GM12878 (cell line): ENCODE measurements around the gene TEN1. TPM values are rescaled to one million over a fixed set of nuclear protein-coding genes. Genes with fewer than 3 reads are reported as not detected.

Experiments
- ATAC-seq: fragments of 200-7000 bp; cut with Tn5 transposase; 3 replicates; pipeline ENCODE4 v1.9.1; 2020; ENCODE audit warnings: mild to moderate bottlenecking, moderate library complexity
- BruUV-seq: library from RNA; stranded (reverse); fragments of 400-500 nt; replicated peaks from 2 replicates; lab custom pipeline; 2021; lab: Mats Ljungman, UMichigan
- CTCF ChIA-PET: fragments of 300-600 bp; sonication (Branson Sonifier 250); formaldehyde crosslinking; extraction: SDS; loops from one replicate; lab custom pipeline; 2021; ENCODE audit warnings: inconsistent platforms; lab: Yijun Ruan, JAX
- POLR2A ChIA-PET: fragments of 350-600 bp; formaldehyde crosslinking; extraction: SDS; loops from one replicate; lab custom pipeline; 2021; ENCODE audit warnings: inconsistent platforms; lab: Charles Lee
- RAD21 ChIA-PET: fragments of 300-600 bp; sonication (Branson Sonifier 250); formaldehyde crosslinking; loops from one replicate; lab custom pipeline; 2023; ENCODE audit warnings: antibody characterized with exemption; ENCODE audit not compliant: unreplicated experiment; lab: Charles Lee
- SMC1A ChIA-PET: fragments of 300-600 bp; sonication (Branson Sonifier 250); formaldehyde crosslinking; loops from one replicate; lab custom pipeline; 2023; ENCODE audit not compliant: unreplicated experiment, uncharacterized antibody; lab: Charles Lee
- DNase-seq: peaks from one replicate; pipeline ENCODE4 v3.0.0-alpha.2; 2011; ENCODE audit warnings: low read depth, low spot score
- FAIRE-seq: peaks from 3 replicates; lab custom pipeline; 2011; peaks lifted over from hg19 to GRCh38; lab: Jason Lieb, UNC
- H2AFZ ChIP-seq: 2 replicates; pipeline ENCODE4 v1.6.0; 2011; ENCODE audit warnings: low read depth, low read length, control low read depth; ENCODE audit not compliant: control insufficient read depth
- H3K27ac ChIP-seq: 2 replicates; pipeline ENCODE4 v1.5.1; 2011; ENCODE audit warnings: control low read depth; ENCODE audit not compliant: control insufficient read depth, insufficient read depth
- H3K27me3 ChIP-seq, 2 experiments: replicated peaks in 1 of 2; 2 replicates each; pipeline versions ENCODE4 v1.6.0 to v1.6.1; 2011; ENCODE audit warnings: low read length in 1 of 2; ENCODE audit not compliant: control insufficient read depth in 2 of 2, insufficient read depth in 2 of 2
- H3K36me3 ChIP-seq, 2 experiments: 2 replicates each; pipeline ENCODE4 v1.5.1; 2011; ENCODE audit warnings: low read length in 1 of 2; ENCODE audit not compliant: control insufficient read depth in 2 of 2, insufficient read depth in 2 of 2
- H3K4me1 ChIP-seq: 2 replicates; pipeline ENCODE4 v1.6.1; 2011; ENCODE audit warnings: mild to moderate bottlenecking, low read length, moderate library complexity, mixed read lengths; ENCODE audit not compliant: control insufficient read depth, insufficient read depth
- H3K4me2 ChIP-seq: 2 replicates; pipeline ENCODE4 v1.6.0; 2011; ENCODE audit warnings: control low read depth; ENCODE audit not compliant: control insufficient read depth, insufficient read depth
- H3K4me3 ChIP-seq: fragments of 200-600 bp; sonication (generic); 2 replicates; pipeline ENCODE4 v1.5.1; 2016
- H3K79me2 ChIP-seq: 2 replicates; pipeline ENCODE4 v1.6.0; 2011; ENCODE audit warnings: low read length; ENCODE audit not compliant: control insufficient read depth, insufficient read depth
- H3K9ac ChIP-seq: 2 replicates; pipeline ENCODE4 v1.8.0; 2011; ENCODE audit warnings: low read length, control low read depth, mixed read lengths; ENCODE audit not compliant: control insufficient read depth, insufficient read depth
- H3K9me3 ChIP-seq: replicated peaks from 3 replicates; pipeline ENCODE4 v1.5.1; 2011; ENCODE audit warnings: mild to moderate bottlenecking, low read length; ENCODE audit not compliant: control insufficient read depth, insufficient read depth
- H4K20me1 ChIP-seq: 2 replicates; pipeline ENCODE4 v1.6.0; 2011; ENCODE audit not compliant: control insufficient read depth, insufficient read depth
- CREB1 ChIP-seq: IDR thresholded peaks from 2 replicates; pipeline ENCODE4 v1.6.1; 2012; ENCODE audit warnings: low read depth, mild to moderate bottlenecking, inconsistent platforms
- CREM ChIP-seq: IDR thresholded peaks from 2 replicates; pipeline ENCODE4 v1.6.1; 2014; ENCODE audit warnings: antibody characterized with exemption, low read depth
- MTA3 ChIP-seq: IDR thresholded peaks from 2 replicates; pipeline ENCODE4 v1.6.1; 2012; ENCODE audit warnings: low read length, inconsistent platforms, borderline replicate concordance
- NFYA ChIP-seq: IDR thresholded peaks from 2 replicates; pipeline ENCODE4 v1.6.1; 2011; ENCODE audit warnings: low read depth, mild to moderate bottlenecking, low read length, improper control_type of control experiment, borderline replicate concordance
- POLR2AphosphoS2 ChIP-seq: IDR thresholded peaks from 2 replicates; pipeline ENCODE4 v1.6.1; 2011; ENCODE audit warnings: low read depth, mild to moderate bottlenecking, low read length, improper control_type of control experiment, moderate library complexity
- RAD51 ChIP-seq: fragments of 450-650 bp; IDR thresholded peaks from 2 replicates; pipeline ENCODE4 v1.6.1; 2016; ENCODE audit warnings: moderate library complexity, mild to moderate bottlenecking, inconsistent platforms
- SKIL ChIP-seq: fragments of 450-650 bp; IDR thresholded peaks from 2 replicates; pipeline ENCODE4 v1.6.1; 2017; ENCODE audit warnings: mild to moderate bottlenecking, low read depth, inconsistent platforms; ENCODE audit not compliant: poor library complexity, severe bottlenecking
- SREBF1 ChIP-seq: IDR thresholded peaks from 2 replicates; pipeline ENCODE4 v1.6.1; 2012; ENCODE audit warnings: mild to moderate bottlenecking, low read length
- SRF ChIP-seq, 2 experiments: IDR thresholded peaks; 2 replicates each; pipeline ENCODE4 v1.6.1; 2011; ENCODE audit warnings: low read depth in 2 of 2, low read length in 2 of 2, mild to moderate bottlenecking in 1 of 2, moderate library complexity in 1 of 2
- ZBTB4 ChIP-seq: fragments of 450-650 bp; formaldehyde crosslinking; IDR thresholded peaks from 2 replicates; pipeline ENCODE4 v1.4.0; 2022; ENCODE audit warnings: mild to moderate bottlenecking, moderate library complexity
- WGBS: methylation state at CpG from one replicate; pipeline ENCODE4 v1.1.6; 2016; ENCODE audit warnings: low lambda C conversion rate; ENCODE audit not compliant: insufficient replicate concordance, insufficient coverage; ENCODE audit errors: missing lambda C conversion rate; 5-methylcytosine and 5-hydroxymethylcytosine counted together
- in situ Hi-C: fragments of 300-500 bp; cut with MboI; formaldehyde crosslinking; loops from 9 replicates; pipeline ENCODE4 v1.14.3; 2018; ENCODE audit warnings: mixed read lengths
- intact Hi-C: fragments of 100-400 bp; cut with micrococcal nuclease; formaldehyde crosslinking; loops from one replicate; pipeline ENCODE4 v1.14.2; 2022; ENCODE audit not compliant: unreplicated experiment
- polyA plus RNA-seq, 11 experiments: library from polyadenylated mRNA; depleted of rRNA in 4 of 11; unstranded in 6 of 11; stranded (reverse) in 5 of 11; fragments of >200 nt; fragmentation: Nextera tagmentation in 4 of 11; fragmentation: Illumina TruSeq in 1 of 11; extraction: Ambion mirVana in 4 of 11; extraction: Trizol in 1 of 11; gene quantifications; 1 replicate in 1 of 11; 2 replicates in 10 of 11; pipeline versions ENCODE4 v1.2.1 to v1.2.3, GENCODE V29; 2011 to 2016; ENCODE audit warnings: inconsistent platforms in 2 of 11, missing spikeins in 2 of 11, low read depth in 1 of 11
- total RNA-seq, 4 experiments: library from RNA; depleted of rRNA in 3 of 4; stranded (reverse); fragments of >200 nt in 3 of 4; fragmentation: Illumina TruSeq in 1 of 4; extraction: Trizol in 1 of 4; gene quantifications; 2 replicates each; pipeline versions ENCODE4 v1.2.1 to v1.2.3, GENCODE V29; 2013 to 2021

Gene TEN1
- total and polyA plus RNA-seq, 10 of the 15 experiments (the other 5 are each of a cell fraction or from before 2014, with no cell fraction given): 1.1 to 33.1 (median 17.4) TPM

- DNase-seq (no peak), ATAC-seq (no peak), FAIRE-seq (no peak)
- Histone ChIP-seq H3K27ac (no peak overlapping the region), H3K4me1 (no peaks in the 10 kb centered on the region), H3K9me3 (no peaks in the 10 kb centered on the region), H2AFZ (no peak overlapping the region), H3K27me3 (no peaks in the 10 kb centered on the region), H4K20me1 (no peaks in the 10 kb centered on the region), H3K9ac (no peak overlapping the region), H3K79me2 (no peaks in the 10 kb centered on the region), H3K36me3 (no peaks in the 10 kb centered on the region), H3K4me3 (no peak overlapping the region), H3K4me2 (no peak overlapping the region)
- ChIA-PET SMC1A (interaction anchor here (10.8 kb wide), 1 partner anchor 103 kb away, joined by 61 read pairs; the partner anchor contains the start of gene MRPL38), POLR2A (interaction anchor here (0.5 kb wide), 1 partner anchor 306 kb away, joined by 6 read pairs; no protein-coding TSS in a partner anchor), RAD21 (interaction anchor here (0.8 to 2.2 kb wide), 4 partner anchors 11 to 271 kb away, joined by 3 to 6 read pairs (median 4); no protein-coding TSS in a partner anchor), CTCF (interaction anchor here (1.2 to 12.8 kb wide), 6 partner anchors 10 to 133 kb away, joined by 3 to 128 read pairs (median 4); partner anchors contain the start of gene MRPL38)
- intact Hi-C loops: no loop called here
- in situ Hi-C loops: loop anchor here (5.0 kb wide), 1 partner anchor 102 kb away; no protein-coding TSS in a partner anchor
- 68% methylated on average over 45 of the region's 56 CpGs for WGBS
- TF ChIP-seq SRF (IDR thresholded peaks at IDR 0.05; ENCODE audit: low read depth in 2 of 2, low read length in 2 of 2) (no peak), ZBTB4 (CRISPR knock-in tag) (no peak), SKIL (no peak), POLR2AphosphoS2 (no peak), RAD51 (no peak), MTA3 (no peak), SREBF1 (no peak), NFYA (no peak), CREM (no peak), CREB1 (no peak)
- BruUV-seq: no TSS peak
These were observed 29.8 kb downstream of the TEN1 start for GRCh38 chr17:76008630-76009425.
